NB4 (cell line): ENCODE data around the gene EIF2D.

Source experiments
- TF ChIP-seq, protein P1 (sequence below): IDR thresholded peaks from one replicate; pipeline ENCODE4 v1.5.1; 2012; ENCODE audit warnings: low read depth, low read length
- TF ChIP-seq, protein P2 (sequence below): IDR thresholded peaks from 2 replicates; pipeline ENCODE4 v1.6.1; 2011; ENCODE audit warnings: low read depth, low read length

DNA sequence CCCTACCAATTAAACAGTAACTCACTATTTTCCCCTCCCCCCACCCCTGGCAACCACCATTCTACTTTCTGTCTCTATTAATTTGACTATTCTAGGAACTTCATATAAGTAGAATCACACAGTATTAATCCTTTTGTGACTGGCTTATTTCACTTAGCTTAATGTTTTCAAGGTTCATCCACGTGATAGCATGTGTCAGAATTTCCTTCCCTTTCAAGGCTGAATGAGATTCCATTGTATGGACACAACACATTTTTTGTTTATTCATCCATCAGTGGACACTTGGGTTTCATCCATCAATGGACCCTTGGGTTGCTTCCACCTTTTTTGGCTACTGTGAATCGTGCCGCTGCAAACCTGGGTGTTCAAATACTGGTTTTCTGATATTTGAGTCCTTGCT, 41.7 kb downstream of the EIF2D start:
- TF ChIP-seq, protein P1, sequence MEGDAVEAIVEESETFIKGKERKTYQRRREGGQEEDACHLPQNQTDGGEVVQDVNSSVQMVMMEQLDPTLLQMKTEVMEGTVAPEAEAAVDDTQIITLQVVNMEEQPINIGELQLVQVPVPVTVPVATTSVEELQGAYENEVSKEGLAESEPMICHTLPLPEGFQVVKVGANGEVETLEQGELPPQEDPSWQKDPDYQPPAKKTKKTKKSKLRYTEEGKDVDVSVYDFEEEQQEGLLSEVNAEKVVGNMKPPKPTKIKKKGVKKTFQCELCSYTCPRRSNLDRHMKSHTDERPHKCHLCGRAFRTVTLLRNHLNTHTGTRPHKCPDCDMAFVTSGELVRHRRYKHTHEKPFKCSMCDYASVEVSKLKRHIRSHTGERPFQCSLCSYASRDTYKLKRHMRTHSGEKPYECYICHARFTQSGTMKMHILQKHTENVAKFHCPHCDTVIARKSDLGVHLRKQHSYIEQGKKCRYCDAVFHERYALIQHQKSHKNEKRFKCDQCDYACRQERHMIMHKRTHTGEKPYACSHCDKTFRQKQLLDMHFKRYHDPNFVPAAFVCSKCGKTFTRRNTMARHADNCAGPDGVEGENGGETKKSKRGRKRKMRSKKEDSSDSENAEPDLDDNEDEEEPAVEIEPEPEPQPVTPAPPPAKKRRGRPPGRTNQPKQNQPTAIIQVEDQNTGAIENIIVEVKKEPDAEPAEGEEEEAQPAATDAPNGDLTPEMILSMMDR, result no peak
- TF ChIP-seq, protein P2, sequence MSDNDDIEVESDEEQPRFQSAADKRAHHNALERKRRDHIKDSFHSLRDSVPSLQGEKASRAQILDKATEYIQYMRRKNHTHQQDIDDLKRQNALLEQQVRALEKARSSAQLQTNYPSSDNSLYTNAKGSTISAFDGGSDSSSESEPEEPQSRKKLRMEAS, result no peak
